NAMALWA (cell line): Measurements from ENCODE around the gene ZMYM2.
"Not testable (repeated sequence)": the region's sequence is repeated elsewhere in the genome, so short reads cannot be mapped to it uniquely, and the experiment has no call there.

Experiments
- DNase-seq: peaks from one replicate; pipeline ENCODE4 v3.0.0-alpha.2; 2015; ENCODE audit warnings: low spot score

ZMYM2 gene

GRCh38 chr13:19982447-19983043 is 24.0 kb downstream of the ZMYM2 start:
- DNase-seq, result no peak

- DNase-seq, result peak; percentile 65
Observed at GRCh38 chr13:19984430-19985218, 26.1 kb downstream of the ZMYM2 start.

GRCh38 chr13:19985219-19985556 is 26.7 kb downstream of the ZMYM2 start:
- DNase-seq, result no peak

- DNase-seq, result no peak
Observed at GRCh38 chr13:19991531-19991930, 33.0 kb downstream of the ZMYM2 start.

GRCh38 chr13:19993024-19993423 is 34.5 kb downstream of the ZMYM2 start:
- no peak for DNase-seq

GRCh38 chr13:19998960-19999359 is 40.4 kb downstream of the ZMYM2 start:
- no peak for DNase-seq

GRCh38 chr13:20000062-20000552 is 41.6 kb downstream of the ZMYM2 start:
- no peak for DNase-seq

- no peak for DNase-seq
Observed at GRCh38 chr13:20001366-20002190, 43.1 kb downstream of the ZMYM2 start.

- DNase-seq, result no peak
Observed at GRCh38 chr13:20002787-20003186, 44.3 kb downstream of the ZMYM2 start.

GRCh38 chr13:20006206-20006605 is 47.7 kb downstream of the ZMYM2 start:
- DNase-seq, result no peak

GRCh38 chr13:20015763-20016162 is 57.2 kb downstream of the ZMYM2 start:
- DNase-seq, result no peak

- DNase-seq, result no peak
Observed at GRCh38 chr13:20016649-20017364, 58.3 kb downstream of the ZMYM2 start.

GRCh38 chr13:20017365-20017711 is 58.8 kb downstream of the ZMYM2 start:
- DNase-seq, result no peak

GRCh38 chr13:20019043-20019442 is 60.5 kb downstream of the ZMYM2 start:
- DNase-seq, result no peak

- DNase-seq, result peak; percentile 30
Observed at GRCh38 chr13:20024702-20025101, 66.2 kb downstream of the ZMYM2 start.

GRCh38 chr13:20028953-20029352 is 70.4 kb downstream of the ZMYM2 start:
- DNase-seq, result no peak

GRCh38 chr13:20033486-20033885 is 75.0 kb downstream of the ZMYM2 start:
- DNase-seq, result no peak

- DNase-seq, result no peak
Observed at GRCh38 chr13:20035130-20035529, 76.6 kb downstream of the ZMYM2 start.

- no peak for DNase-seq
Observed at GRCh38 chr13:20037908-20038307, 79.4 kb downstream of the ZMYM2 start.

GRCh38 chr13:20042603-20043002 is 84.1 kb downstream of the ZMYM2 start:
- DNase-seq, result not testable (repeated sequence)

- no peak for DNase-seq
Observed at GRCh38 chr13:20043207-20043925, 84.8 kb downstream of the ZMYM2 start.

- DNase-seq, result no peak
Observed at GRCh38 chr13:20044086-20044485, 85.6 kb downstream of the ZMYM2 start.
